Renal cortex interstitium (tissue), 3 donors: ENCODE data around the gene IPCEF1. TPM values are rescaled to one million over a fixed set of nuclear protein-coding genes. Genes with fewer than 3 reads are reported as not detected.

ENCODE experiments used
- polyA plus RNA-seq, 3 donors: library from polyadenylated mRNA; unstranded; fragments of 120-200 nt; gene quantifications; one replicate each; pipeline ENCODE4 v1.2.1, GENCODE V29; 2013; ENCODE audit not compliant: insufficient read length in 3 of 3

The IPCEF1 gene
- polyA plus RNA-seq, 3 donors: 4.7 to 9.7 (median 7.2) TPM

Other genes with a start within 250 kb of the IPCEF1 start
- 10 to 100 TPM; 54.0 to 67.3 (median 59.1) TPM for gene CNKSR3, start 153.9 kb upstream of the IPCEF1 start, polyA plus RNA-seq